ENCODE measurements around the gene LRRC55. TPM values are rescaled to one million over a fixed set of nuclear protein-coding genes. Genes with fewer than 3 reads are reported as not detected.

Gene LRRC55
- total and polyA plus RNA-seq, 3 donors from 2014 or later: 0.08 to 0.76 (median 0.19) TPM

GRCh38 chr11:57192316-57192715, 10.6 kb downstream of the LRRC55 start:
- Histone ChIP-seq H3K4me1 (no peaks in the 10 kb centered on the region), H3K9me3 (no peaks in the 10 kb centered on the region), H3K27me3 (no peaks in the 10 kb centered on the region), H3K36me3 (ENCODE audit: low read depth, missing control alignments) (no peaks in the 10 kb centered on the region), H3K27ac (no peak overlapping the region), H3K4me3 (no peak overlapping the region)
- DNase-seq: no peak
- 69 to 73% methylated on average over 1 of the region's 1 CpG for WGBS, 2 donors
- TF ChIP-seq CTCF (IDR thresholded peaks at IDR 0.05): no peak
- TF ChIP-seq POLR2A (IDR thresholded peaks at IDR 0.05): no peak
- intact Hi-C loops (cut with DNase I; ENCODE audit: low total_unique reads): no loop called here

DNA sequence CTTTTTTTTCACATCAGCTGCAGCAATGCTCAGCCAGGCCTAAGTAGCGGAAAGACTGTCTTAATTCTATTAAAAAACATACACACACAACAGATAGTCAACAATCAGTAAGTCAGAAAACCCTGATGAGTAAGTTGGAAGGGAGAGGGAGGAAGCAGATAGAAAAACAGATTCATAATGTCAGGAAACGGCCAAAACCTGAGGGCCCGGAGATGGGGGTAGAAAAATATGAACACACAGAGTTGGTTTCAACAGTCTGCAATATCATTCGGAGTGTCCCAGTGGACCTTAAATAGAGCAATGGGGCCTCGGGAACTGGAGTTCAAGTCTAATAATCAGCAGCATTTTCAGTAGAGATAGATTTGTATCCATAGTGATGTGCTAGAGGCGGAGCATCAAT, 14.8 kb downstream of the LRRC55 start:
- no peaks in the 10 kb centered on the region for H3K4me1 ChIP-seq
- no peak overlapping the region for H3K27ac ChIP-seq
- no peaks in the 10 kb centered on the region for H3K36me3 ChIP-seq (ENCODE audit: low read depth, missing control alignments)
- no peak for TF ChIP-seq POLR2A (IDR thresholded peaks at IDR 0.05)
- TF ChIP-seq CTCF (IDR thresholded peaks at IDR 0.05): no peak
- no peaks in the 10 kb centered on the region for H3K27me3 ChIP-seq
- DNase-seq: no peak
- no peaks in the 10 kb centered on the region for H3K9me3 ChIP-seq
- intact Hi-C loops (cut with DNase I; ENCODE audit: low total_unique reads): no loop called here
- 80 to 82% methylated on average over 6 of the region's 6 CpGs for WGBS, 2 donors
- H3K4me3 ChIP-seq: no peak overlapping the region

- H3K4me1 ChIP-seq: no peaks in the 10 kb centered on the region
- intact Hi-C loops (cut with DNase I; ENCODE audit: low total_unique reads): no loop called here
- TF ChIP-seq CTCF (IDR thresholded peaks at IDR 0.05) (no peak), POLR2A (IDR thresholded peaks at IDR 0.05) (no peak)
- H3K27me3 ChIP-seq: no peaks in the 10 kb centered on the region
- no peaks in the 10 kb centered on the region for H3K9me3 ChIP-seq
- no peak for DNase-seq
- no peaks in the 10 kb centered on the region for H3K36me3 ChIP-seq (ENCODE audit: low read depth, missing control alignments)
- 83 to 93% methylated on average over 2 of the region's 2 CpGs for WGBS, 2 donors
- H3K4me3 ChIP-seq: no peak overlapping the region
- H3K27ac ChIP-seq: no peak overlapping the region
Measured at GRCh38 chr11:57197762-57198161, 16.0 kb downstream of the LRRC55 start.

- 90 to 95% methylated on average over 11 of the region's 11 CpGs for WGBS, 2 donors
- Histone ChIP-seq H3K27ac (no peak overlapping the region), H3K9me3 (no peaks in the 10 kb centered on the region), H3K4me1 (no peaks in the 10 kb centered on the region), H3K27me3 (no peaks in the 10 kb centered on the region), H3K4me3 (no peak overlapping the region), H3K36me3 (ENCODE audit: low read depth, missing control alignments) (no peaks in the 10 kb centered on the region)
- DNase-seq: no peak
- intact Hi-C loops (cut with DNase I; ENCODE audit: low total_unique reads): no loop called here
- no peak for TF ChIP-seq POLR2A (IDR thresholded peaks at IDR 0.05)
Measured at GRCh38 chr11:57199330-57199729, 17.6 kb downstream of the LRRC55 start.

- H3K4me3 ChIP-seq: no peak overlapping the region
- no peak for TF ChIP-seq CTCF (IDR thresholded peaks at IDR 0.05)
- TF ChIP-seq POLR2A (IDR thresholded peaks at IDR 0.05): no peak
- H3K4me1 ChIP-seq: no peaks in the 10 kb centered on the region
- H3K9me3 ChIP-seq: no peaks in the 10 kb centered on the region
- no peak for DNase-seq
- no peaks in the 10 kb centered on the region for H3K27me3 ChIP-seq
- H3K36me3 ChIP-seq (ENCODE audit: low read depth, missing control alignments): no peaks in the 10 kb centered on the region
- 50 to 64% methylated on average over 7 of the region's 7 CpGs for WGBS, 2 donors
- intact Hi-C loops (cut with DNase I; ENCODE audit: low total_unique reads): no loop called here
- no peak overlapping the region for H3K27ac ChIP-seq
Measured at GRCh38 chr11:57200917-57201316, 19.2 kb downstream of the LRRC55 start.
